ENCODE data around the gene RETSAT. TPM values are rescaled to one million over a fixed set of nuclear protein-coding genes. Genes with fewer than 3 reads are reported as not detected.
"Not testable (repeated sequence)": the region's sequence is repeated elsewhere in the genome, so short reads cannot be mapped to it uniquely, and the experiment has no call there.

RETSAT gene
- total RNA-seq, 6 experiments from 2014 or later = 70.3 to 112 (median 105) TPM

GRCh38 chr2:85368921-85369320 is 14.6 kb upstream of the RETSAT start:
- ATAC-seq = no peak
- peaks cover 0 to 14% (median 3%) of the 10 kb centered on the region in 4 donors for H3K4me1 ChIP-seq

DNA sequence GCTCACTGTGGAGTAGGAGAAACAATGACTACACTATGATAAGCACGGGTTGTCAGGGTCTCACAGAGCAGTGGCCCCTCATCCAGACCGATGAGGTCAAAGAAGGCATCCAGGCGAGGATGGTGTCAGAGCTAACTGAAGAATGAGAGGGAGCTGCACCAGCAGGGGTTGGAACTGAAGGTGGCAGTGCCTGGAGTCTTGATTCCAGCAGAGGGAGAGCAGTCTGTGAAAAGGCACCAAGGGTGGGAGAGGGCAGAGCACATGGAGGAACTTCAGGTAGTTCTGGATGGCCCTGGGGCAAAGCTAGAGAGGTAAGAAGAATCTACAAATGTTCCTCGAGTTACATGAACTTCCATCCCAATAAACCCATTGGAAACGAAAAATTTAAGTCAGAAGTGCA is 12.9 kb upstream of the RETSAT start:
- Histone ChIP-seq H3K4me3 (no peak overlapping the region), H3K27me3 (no peaks in the 10 kb centered on the region), H3K4me1 (peaks cover 0 to 14% (median 3%) of the 10 kb centered on the region in 4 donors), H3K36me3 (peaks cover 0 to 4% (median under 1%) of the 10 kb centered on the region in 4 donors), H3K27ac (no peak overlapping the region), H3K9me3 (no peaks in the 10 kb centered on the region)
- WGBS (ENCODE audit: insufficient coverage, low coverage, low lambda C conversion rate, missing lambda C conversion rate) = 81% methylated on average over 5 of the region's 5 CpGs
- intact Hi-C loops (cut with DNase I) = no loop called here
- DNase-seq (no peak), ATAC-seq (no peak)
- TF ChIP-seq, protein P1, sequence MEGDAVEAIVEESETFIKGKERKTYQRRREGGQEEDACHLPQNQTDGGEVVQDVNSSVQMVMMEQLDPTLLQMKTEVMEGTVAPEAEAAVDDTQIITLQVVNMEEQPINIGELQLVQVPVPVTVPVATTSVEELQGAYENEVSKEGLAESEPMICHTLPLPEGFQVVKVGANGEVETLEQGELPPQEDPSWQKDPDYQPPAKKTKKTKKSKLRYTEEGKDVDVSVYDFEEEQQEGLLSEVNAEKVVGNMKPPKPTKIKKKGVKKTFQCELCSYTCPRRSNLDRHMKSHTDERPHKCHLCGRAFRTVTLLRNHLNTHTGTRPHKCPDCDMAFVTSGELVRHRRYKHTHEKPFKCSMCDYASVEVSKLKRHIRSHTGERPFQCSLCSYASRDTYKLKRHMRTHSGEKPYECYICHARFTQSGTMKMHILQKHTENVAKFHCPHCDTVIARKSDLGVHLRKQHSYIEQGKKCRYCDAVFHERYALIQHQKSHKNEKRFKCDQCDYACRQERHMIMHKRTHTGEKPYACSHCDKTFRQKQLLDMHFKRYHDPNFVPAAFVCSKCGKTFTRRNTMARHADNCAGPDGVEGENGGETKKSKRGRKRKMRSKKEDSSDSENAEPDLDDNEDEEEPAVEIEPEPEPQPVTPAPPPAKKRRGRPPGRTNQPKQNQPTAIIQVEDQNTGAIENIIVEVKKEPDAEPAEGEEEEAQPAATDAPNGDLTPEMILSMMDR (IDR thresholded peaks at IDR 0.05) = no peak
- no peak for TF ChIP-seq POLR2A (IDR thresholded peaks at IDR 0.05)

More at GRCh38 chr2:85368921-85369320, 14.6 kb upstream of the RETSAT start:
- Histone ChIP-seq H3K9me3 (no peaks in the 10 kb centered on the region), H3K36me3 (no peaks in the 10 kb centered on the region), H3K27ac (no peak overlapping the region), H3K4me3 (no peak overlapping the region), H3K27me3 (no peaks in the 10 kb centered on the region)
- DNase-seq = no peak
- intact Hi-C loops (cut with DNase I) = no loop called here
- TF ChIP-seq, protein P1 (IDR thresholded peaks at IDR 0.05) = no peak
- no peak for TF ChIP-seq POLR2A (IDR thresholded peaks at IDR 0.05)

DNA sequence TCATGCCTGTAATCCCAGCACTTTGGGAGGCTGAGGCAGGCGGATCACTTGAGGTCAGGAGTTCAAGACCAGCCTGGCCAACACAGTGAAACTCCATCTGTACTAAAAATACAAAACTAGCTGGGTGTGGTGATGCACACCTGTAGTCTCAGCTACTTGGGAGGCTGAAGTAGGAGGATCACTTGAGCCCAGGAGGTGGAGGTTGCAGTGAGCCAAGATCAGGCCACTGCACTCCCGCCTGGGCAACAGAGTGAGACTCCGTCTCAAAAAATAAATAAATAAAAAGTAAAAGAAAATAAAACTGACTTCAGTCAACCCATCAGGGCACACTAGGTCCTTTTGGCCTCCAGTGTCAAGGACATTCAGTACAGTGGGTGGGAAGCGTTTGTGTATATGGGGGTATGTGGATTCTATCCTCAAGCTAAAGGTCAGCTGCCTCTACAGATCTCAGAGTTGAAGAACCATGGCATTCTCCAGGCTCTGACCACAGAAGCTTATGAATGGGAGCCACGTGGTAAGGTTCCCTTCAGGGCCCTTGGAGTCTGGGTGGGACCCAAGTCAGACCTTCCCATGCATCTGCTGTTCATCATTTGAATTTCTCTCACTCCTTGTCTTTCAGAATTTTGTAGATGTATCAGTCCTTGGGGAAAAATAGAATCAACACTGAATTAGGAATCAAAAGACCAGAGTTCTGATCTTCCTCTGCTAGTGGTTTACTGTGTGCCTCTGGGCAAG is 8.5 kb upstream of the RETSAT start:
- ATAC-seq; H3K36me3 ChIP-seq; H3K27me3 ChIP-seq; H3K27ac ChIP-seq; intact Hi-C loops (cut with DNase I); DNase-seq; H3K9me3 ChIP-seq; H3K4me3 ChIP-seq: not testable (repeated sequence)
- H3K4me1 ChIP-seq = peaks cover 0 to 14% (median 3%) of the 10 kb centered on the region in 4 donors
- WGBS (ENCODE audit: insufficient coverage, low coverage, low lambda C conversion rate, missing lambda C conversion rate) = 86% methylated on average over 5 of the region's 5 CpGs

DNA sequence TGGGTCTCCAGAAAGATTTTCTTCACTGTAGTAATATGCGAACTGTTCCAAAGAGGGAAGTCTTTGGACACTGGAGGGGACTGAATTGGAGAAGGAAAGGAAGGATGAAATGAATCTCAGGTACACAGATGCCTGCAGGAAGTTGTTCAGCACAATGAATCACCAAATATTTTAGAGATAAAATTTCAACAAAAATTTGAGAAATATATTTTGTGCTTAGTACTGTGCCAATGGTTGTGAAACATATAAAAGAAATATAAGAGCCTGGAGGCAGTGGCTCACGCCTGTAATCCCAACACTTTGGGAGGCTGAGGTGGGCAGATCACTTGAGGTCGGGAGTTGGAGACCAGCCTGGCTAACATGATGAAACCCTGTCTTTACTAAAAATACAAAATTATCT is 3.4 kb upstream of the RETSAT start:
- Histone ChIP-seq H3K27ac (no peak overlapping the region), H3K4me3 (no peak overlapping the region), H3K36me3 (peaks cover 0 to 11% (median under 1%) of the 10 kb centered on the region in 4 donors), H3K27me3 (no peaks in the 10 kb centered on the region), H3K9me3 (no peaks in the 10 kb centered on the region), H3K4me1 (peaks cover 0 to 13% (median 3%) of the 10 kb centered on the region in 4 donors)
- 90% methylated on average over 2 of the region's 3 CpGs for WGBS (ENCODE audit: insufficient coverage, low coverage, low lambda C conversion rate, missing lambda C conversion rate)
- intact Hi-C loops (cut with DNase I) = no loop called here
- ATAC-seq = no peak
- no peak for DNase-seq
- no peak for TF ChIP-seq POLR2A (IDR thresholded peaks at IDR 0.05)
- TF ChIP-seq, protein P1 (IDR thresholded peaks at IDR 0.05) = no peak

GRCh38 chr2:85356186-85356585 is 1.9 kb upstream of the RETSAT start:
- TF ChIP-seq, protein P1 (IDR thresholded peaks at IDR 0.05) = no peak
- TF ChIP-seq POLR2A (IDR thresholded peaks at IDR 0.05) = no peak
- no peaks in the 10 kb centered on the region for H3K27me3 ChIP-seq
- H3K36me3 ChIP-seq = peaks cover 0 to 15% (median 0%) of the 10 kb centered on the region in 4 donors
- 88% methylated on average over 1 of the region's 2 CpGs for WGBS (ENCODE audit: insufficient coverage, low coverage, low lambda C conversion rate, missing lambda C conversion rate)
- DNase-seq (no peak), ATAC-seq (no peak)
- H3K9me3 ChIP-seq = no peaks in the 10 kb centered on the region
- intact Hi-C loops (cut with DNase I) = no loop called here
- no peak overlapping the region for H3K4me3 ChIP-seq
- peaks cover 0 to 16% (median 3%) of the 10 kb centered on the region in 4 donors for H3K4me1 ChIP-seq
- no peak overlapping the region for H3K27ac ChIP-seq

All from right lobe of liver (tissue), 6 donors.